GM19043 (cell line): ENCODE data around the gene RPH3AL.
"Not testable (repeated sequence)": the region's sequence is repeated elsewhere in the genome, so short reads cannot be mapped to it uniquely, and the experiment has no call there.

Experiments used
- ATAC-seq: cut with Tn5 transposase; IDR thresholded peaks from one replicate; pipeline ENCODE4 v1.9.1; 2021; ENCODE audit warnings: low read depth; ENCODE audit not compliant: unreplicated experiment

Gene RPH3AL

GRCh38 chr17:322006-322780 is 30.4 kb downstream of the RPH3AL start:
- no peak for ATAC-seq

- ATAC-seq = no peak
Observed at GRCh38 chr17:321386-321941, 31.1 kb downstream of the RPH3AL start.

DNA sequence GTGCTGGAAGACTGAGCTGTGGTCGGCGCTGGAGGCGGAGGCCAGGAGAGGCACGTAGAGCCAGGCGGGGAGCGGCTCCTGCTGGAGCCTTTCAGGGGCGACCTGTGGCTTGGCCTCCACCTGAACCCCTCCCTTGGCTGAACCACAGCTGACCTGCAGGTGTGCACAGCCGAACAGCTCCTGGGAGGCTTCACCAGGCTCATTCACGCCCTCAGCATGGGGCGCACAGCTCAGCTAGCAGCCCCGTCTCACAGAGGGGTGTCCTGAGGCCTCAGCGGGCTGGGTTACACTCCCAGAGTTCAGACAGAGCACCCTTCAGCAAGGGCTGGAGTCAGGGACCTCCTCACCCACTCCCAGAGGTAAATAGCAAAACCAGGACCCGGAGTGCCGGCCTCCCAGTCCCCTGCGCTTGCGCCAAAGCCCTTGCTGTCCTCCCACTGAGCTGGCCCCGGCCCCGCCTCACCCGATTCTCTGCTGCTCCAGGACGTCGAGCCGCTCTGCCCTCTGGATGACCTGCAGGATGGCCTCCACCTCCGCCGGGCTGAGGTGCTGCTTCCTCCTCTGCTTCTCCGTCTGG is 31.7 kb downstream of the RPH3AL start:
- no peak for ATAC-seq

DNA sequence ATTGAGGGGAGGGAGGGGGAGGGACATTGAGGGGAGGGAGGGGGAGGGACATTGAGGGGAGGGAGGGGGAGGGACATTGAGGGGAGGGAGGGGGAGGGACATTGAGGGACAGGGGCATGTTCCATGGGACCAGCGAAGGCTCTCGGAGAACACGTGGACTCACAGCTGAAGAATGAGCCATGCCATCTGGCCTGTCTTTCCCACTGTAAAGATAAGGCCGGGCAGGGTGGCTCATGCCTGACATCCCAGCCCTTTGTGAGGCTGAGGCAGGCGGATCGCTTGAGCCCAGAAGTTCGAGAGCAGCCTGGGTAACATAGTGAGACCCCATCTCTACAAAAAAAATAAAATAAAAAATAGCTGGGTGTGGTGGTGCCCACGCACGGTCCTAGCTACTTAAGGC is 32.5 kb downstream of the RPH3AL start:
- ATAC-seq = no peak

DNA sequence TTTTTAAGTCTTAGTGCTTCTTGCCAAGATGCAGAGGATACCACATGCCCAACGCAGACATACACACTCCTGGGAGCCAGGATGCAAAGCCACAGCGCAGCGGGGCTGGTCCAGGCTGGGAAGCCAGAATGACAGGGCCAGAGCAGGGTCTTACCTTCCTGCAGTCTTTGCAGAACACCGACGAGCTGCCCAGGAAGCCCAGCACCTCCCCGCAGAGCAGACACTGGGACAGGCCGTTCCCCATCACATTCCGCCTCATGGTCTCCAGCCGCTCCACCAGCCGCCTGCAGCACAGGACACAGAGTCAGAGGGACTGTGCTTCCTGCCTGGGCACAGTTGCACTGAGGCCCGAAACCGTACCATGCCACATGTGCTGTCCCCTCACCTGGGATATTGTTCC is 33.3 kb downstream of the RPH3AL start:
- no peak for ATAC-seq

- not testable (repeated sequence) for ATAC-seq
Observed at GRCh38 chr17:317070-317469, 35.5 kb downstream of the RPH3AL start.

- not testable (repeated sequence) for ATAC-seq
Observed at GRCh38 chr17:315399-315798, 37.2 kb downstream of the RPH3AL start.

GRCh38 chr17:314614-314944 is 38.0 kb downstream of the RPH3AL start:
- ATAC-seq = not testable (repeated sequence)

GRCh38 chr17:313911-314613 is 38.5 kb downstream of the RPH3AL start:
- ATAC-seq = no peak

DNA sequence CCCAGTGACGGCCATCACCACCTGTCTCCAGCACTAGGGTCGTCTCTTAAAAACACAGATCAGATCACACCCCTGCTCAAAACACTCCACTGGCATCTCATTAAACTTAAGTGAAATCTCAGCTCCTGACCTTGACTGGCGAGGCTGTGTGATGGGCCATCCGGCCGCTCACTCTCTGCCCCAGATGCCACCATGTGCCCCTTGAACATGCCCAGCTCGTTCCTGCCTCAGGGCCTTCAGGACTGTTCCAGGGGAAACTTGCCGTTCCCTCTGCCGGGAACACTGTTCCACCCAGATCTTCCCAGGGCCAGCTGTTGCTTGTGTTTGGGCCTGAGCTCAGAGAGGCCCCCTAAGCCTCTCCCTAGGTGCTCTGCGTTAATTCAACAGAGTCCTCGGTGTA is 39.4 kb downstream of the RPH3AL start:
- ATAC-seq = no peak

DNA sequence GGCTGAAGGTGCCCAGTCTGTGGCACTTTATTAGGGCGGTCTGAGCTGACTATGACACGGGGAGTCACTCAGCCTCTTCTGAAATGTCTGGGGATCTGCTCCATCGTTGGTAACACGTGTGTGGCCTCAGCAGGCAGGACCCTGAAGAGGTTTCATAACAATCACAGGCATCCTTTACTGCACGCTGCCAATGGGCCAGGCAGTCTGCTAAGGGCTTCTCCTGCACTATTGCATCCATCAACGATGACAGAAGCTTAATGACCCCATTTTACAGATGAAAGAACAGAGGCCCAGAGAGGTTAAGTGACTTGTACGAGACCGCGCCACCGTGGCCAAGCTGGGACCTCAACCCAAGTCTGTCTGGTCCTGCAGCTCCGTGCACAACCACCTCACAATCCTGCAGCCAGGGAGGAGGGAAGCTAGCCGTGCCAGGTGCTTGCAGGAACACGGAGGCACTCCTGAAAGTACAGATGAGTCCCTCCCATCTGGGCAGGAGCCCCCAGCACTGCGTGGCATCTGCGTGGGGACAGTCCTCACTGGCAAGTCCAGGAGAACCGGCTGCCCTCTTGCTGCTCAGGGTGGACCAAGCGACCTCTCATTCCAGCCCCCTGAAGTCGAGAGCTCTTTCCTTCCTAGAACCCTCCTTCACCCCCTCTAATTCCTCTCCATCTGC is 40.0 kb downstream of the RPH3AL start:
- ATAC-seq = no peak

DNA sequence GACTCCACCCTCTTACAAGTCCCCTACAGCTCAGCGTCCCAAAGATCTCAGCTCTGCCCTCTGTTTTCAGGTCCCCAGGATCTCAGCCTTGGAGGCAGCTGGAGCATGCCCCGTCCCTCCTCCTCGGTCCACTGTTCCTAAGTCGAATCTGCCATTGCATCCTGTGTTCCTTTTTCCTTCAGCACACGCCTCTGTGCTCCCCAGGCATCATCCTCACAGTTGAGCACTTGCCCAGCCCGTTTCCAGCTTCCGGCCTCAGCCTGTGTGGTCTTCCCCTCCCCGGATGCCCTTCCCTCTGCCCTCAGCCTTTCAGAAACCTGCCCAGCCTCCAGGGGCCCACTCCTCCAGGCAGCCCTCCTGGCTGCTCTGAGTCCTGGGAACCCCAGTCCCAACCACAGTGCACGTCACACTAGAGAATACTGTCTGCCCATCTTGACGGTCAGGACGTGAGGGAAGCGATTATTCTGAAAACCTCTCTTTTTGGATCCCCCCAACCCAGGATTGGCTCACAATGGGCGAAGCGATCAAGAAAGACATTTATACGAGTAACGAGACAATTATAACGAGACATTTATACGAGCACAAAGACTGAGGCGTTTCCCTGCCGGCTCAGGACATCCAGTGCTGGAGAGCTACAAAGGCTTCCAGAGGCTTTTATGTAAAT is 41.4 kb downstream of the RPH3AL start:
- ATAC-seq = no peak

GRCh38 chr17:310111-311010 is 42.2 kb downstream of the RPH3AL start:
- no peak for ATAC-seq

GRCh38 chr17:309361-309888 is 43.2 kb downstream of the RPH3AL start:
- no peak for ATAC-seq

DNA sequence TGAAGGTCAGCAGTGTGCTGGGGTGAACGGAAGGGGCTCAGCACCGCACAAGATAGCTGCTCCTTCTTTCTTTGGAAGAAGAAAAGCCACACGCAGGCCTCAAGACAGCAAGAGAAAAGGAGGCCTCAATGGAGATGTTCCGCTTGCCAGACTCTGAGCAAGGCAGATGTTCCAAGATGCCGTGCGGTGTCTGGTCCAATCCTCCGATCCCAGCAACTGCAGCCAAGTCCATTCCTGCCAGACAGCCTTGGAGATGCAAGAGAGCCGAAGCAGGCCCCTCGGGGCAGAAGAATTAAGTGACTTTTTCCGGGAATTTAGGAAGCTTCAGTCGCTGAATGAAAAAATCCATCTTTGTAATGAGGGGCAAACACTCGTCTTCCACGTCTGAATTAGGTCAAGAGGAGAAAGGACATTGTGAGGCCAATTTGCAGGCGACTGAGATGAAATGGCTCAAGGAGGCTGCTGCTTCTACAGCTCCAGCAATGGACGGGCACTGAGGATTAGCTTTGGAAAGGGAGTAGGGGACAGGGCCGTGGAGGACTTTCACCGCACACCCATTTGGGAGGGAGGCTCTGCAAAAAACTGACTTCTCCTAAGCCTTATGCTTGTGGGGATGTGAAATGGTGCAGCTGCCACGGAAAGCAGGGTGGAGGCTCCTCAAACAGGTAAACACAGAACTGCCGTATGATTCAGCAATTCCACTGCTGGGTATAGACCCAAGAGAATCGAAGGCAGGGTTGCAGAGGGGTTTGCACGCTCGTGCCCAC is 44.7 kb downstream of the RPH3AL start:
- ATAC-seq = no peak

GRCh38 chr17:307295-307691 is 45.3 kb downstream of the RPH3AL start:
- ATAC-seq = no peak

DNA sequence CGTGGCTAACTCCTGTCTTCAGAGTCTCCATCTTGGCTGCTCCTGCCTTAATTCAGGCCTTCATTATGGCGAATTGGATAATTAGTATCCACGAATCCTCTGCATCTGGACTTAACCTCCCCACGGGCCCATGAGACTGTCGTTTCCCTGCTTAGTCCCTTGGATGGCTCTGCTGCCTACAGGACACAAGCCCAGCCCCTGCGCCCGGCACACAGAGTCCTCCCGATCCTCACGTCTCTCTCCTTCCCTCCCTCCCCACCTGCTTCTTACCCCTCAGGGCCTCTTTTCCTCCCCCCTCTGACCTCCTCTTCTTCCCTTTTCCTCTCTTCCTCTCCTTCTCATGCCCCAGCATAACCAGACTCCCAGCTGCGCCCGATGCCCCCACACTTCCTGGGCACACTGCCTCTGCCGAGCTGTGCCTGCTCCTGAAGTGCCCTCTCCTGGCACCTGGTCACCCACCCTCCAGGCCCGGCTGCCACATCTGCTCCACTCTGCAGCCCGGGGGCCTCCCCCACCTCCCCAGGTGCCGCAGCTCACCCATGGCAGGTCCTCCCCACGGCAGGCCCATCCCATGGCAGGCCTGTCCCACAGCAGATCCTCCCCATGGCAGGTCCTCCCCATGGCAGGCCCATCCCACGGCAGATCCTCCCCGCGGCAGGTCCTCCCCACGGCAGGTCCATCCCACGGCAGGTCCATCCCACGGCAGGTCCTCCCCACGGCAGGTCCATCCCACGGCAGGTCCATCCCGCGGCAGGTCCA is 45.9 kb downstream of the RPH3AL start:
- ATAC-seq = no peak

DNA sequence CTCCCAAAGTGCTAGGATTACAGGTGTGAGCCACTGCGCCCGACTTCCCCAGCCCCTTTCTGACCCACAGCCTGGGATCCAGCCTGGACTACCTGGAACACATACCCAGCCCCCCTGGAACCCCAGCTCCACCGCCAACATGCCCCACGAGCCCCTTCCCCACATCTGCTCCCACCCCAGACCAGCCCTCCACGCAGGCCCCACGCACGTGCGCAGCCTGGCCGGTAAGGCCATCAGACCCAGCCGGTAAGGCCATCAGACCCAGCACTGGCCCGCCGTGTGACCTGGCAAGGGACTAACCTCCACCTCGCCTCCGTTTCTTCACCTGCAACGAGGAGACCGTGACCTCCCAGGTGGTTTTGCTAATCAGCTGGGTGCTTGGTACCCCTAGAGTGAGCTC is 46.5 kb downstream of the RPH3AL start:
- no peak for ATAC-seq
